ENCODE data around the gene WNT7A.

GRCh38 chr3:13845806-13846205 is 34.1 kb downstream of the WNT7A start:
- TF ChIP-seq POLR2A (IDR thresholded peaks at IDR 0.05; ENCODE audit: low read depth, low read length) (no peak), TAF1 (IDR thresholded peaks at IDR 0.05; ENCODE audit: low read depth, low read length) (no peak), POLR2AphosphoS5 (IDR thresholded peaks at IDR 0.05; ENCODE audit: low read depth, low read length) (no peak), SPI1 (IDR thresholded peaks at IDR 0.05; ENCODE audit: low read depth, low read length) (no peak), PAX5 (IDR thresholded peaks at IDR 0.05; ENCODE audit: insufficient read depth, low read length, severe bottlenecking) (no peak)
